Activated CD4-positive, alpha-beta T cell treated with anti-CD3 and anti-CD28 coated beads for 1 hour (primary cell): Measurements from ENCODE around the gene GNA12.

ENCODE experiments used
- DNase-seq: peaks from one replicate; pipeline ENCODE4 v3.0.0-alpha.2; 2020

The GNA12 gene, protein sequence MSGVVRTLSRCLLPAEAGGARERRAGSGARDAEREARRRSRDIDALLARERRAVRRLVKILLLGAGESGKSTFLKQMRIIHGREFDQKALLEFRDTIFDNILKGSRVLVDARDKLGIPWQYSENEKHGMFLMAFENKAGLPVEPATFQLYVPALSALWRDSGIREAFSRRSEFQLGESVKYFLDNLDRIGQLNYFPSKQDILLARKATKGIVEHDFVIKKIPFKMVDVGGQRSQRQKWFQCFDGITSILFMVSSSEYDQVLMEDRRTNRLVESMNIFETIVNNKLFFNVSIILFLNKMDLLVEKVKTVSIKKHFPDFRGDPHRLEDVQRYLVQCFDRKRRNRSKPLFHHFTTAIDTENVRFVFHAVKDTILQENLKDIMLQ

DNA sequence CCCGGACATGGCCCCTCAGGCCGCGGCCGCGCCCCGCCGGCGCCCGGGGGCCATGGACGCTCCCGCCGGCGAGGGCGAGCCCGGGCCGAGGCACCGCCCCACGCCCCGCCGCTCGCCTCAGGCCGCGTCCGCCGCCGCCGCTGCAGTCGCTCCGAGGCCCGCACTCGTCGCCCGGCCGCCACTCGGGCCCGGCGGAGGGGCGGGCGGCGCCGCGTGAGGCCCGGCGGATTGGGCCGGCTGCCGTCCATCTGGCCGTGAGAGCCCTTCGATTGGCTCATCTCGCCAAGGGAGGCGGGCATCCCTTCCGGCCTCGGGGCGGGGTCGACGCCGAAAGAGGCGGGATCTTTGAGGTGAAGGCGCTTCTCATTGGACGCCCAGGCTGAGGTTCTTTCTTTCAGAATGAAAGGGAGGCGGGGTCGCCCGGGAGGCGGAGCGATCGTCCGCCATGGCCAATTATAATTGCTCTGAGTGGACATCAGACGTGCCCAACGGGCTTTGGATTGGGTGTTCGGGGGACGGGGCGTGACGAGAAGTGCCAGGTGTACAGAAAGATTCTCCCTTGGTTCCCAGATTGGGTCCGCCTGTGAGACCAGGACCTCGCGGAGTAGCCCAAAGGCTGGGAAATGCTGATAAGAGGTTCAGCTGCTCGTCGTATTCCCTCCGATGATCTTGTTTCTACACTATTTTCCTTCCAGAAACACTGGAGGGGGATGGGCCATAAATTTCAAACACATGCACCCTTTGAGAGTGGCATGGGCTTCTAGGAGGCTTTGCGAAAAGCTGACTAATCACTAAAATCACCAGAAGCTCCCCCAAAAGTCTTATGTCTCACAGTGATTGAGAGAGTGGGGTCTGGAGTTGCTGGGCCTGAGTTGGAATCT, at the start of gene GNA12:
Gene GNA12, minus strand, starts transcription at position 156 of the 881 bp plus-strand sequence. Its CDS starts 147 bp downstream, at position 9.
- peak; percentile 97 for DNase-seq

DNA sequence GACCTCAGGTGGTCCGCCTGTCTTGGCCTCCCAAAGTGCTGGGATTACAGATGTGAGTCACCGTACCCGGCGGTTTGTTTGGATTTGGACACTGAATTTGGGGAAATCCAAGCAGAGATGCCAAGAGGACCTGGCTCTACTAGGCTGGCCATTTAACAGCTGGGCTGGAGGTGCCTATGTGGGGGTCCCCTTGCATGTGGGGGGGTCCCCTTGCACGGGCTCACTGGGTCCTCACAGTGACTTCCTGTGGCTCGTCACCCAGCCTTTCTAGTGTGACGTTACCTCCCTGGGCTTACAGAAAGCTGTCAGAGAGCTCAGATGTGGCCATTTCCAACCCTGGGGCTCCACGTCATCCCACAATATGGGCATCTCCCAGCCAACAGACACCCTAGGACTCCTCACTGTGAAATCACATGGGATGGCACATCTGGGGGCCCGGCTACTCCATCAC, 49.3 kb upstream of the GNA12 start:
- no peak for DNase-seq

- DNase-seq: no peak
Observed at GRCh38 chr7:2892549-2892948, 48.4 kb upstream of the GNA12 start.

GRCh38 chr7:2887816-2888215, 43.7 kb upstream of the GNA12 start:
- no peak for DNase-seq

DNA sequence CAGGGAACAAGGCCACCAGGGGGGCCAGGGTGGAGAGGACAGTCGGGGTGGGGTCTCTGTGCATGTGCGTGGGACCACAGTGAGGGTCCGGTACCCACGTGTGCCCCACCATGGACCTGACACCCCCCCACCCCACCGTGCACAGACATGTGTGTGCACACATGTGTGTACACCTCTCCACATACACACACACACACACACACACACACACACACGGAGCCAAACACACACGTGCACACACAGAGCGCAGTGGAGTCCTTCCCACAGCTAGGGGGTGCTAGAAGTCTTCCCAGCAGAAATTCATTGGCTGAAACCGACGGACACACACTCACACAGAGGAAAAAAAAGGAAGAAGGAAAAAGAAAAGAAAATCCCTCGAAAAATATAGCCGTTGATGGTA, 42.8 kb upstream of the GNA12 start:
- no peak for DNase-seq

DNA sequence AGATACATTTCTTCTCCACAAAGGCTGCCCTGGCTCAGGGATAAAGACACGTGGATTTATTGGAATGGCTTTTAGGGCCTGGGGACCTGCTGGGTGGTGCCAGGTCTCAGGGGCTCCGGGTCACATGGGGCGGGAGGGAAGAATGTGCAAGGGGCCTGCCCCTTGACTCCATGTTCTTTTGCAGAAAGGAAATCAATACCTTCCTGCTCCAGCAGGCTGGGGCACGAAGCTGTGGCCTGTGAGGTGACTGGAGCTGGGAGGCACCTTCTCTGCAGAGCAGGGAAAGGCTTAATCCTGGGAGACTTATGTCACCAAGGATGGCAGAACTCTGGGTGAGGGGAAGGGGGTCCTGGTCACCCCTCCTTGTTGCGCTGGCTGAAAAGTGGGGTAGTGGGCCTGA, 42.3 kb upstream of the GNA12 start:
- no peak for DNase-seq

- no peak for DNase-seq
Observed at GRCh38 chr7:2884161-2884560, 40.1 kb upstream of the GNA12 start.

- DNase-seq: no peak
Observed at GRCh38 chr7:2883101-2883500, 39.0 kb upstream of the GNA12 start.

GRCh38 chr7:2882111-2882510, 38.0 kb upstream of the GNA12 start:
- DNase-seq: no peak

DNA sequence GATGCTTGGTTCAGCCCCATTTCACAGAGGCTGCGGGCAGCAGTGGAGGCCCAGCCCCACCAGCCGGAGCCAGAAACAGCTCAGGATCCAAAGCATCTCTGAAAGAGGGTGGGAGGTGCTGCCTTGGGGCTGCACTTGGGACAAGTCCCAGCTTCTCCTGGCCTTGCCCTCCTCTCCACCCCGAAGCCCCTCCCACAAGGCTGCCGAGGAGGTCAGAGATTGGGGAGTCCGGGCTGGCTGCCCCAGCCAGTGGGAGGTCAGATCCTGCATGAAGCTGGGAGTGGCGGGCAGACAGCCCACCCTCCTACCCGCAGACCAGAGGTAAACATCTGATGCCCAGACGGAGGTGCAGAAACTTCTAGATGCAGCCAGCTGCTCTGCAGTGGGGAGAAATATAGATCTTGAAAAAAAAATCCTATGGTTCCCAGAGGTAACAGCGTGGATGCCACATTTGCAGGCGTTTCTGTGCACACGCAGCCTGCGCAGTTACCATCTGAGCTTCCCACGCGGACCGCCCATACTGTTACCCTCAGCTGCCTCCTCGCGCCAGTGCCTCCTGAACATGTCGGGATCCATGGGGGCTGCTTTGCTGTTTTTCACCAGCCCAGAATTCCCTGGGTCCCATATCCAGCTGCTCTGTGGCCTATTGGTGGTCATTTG, 36.9 kb upstream of the GNA12 start:
- no peak for DNase-seq

DNA sequence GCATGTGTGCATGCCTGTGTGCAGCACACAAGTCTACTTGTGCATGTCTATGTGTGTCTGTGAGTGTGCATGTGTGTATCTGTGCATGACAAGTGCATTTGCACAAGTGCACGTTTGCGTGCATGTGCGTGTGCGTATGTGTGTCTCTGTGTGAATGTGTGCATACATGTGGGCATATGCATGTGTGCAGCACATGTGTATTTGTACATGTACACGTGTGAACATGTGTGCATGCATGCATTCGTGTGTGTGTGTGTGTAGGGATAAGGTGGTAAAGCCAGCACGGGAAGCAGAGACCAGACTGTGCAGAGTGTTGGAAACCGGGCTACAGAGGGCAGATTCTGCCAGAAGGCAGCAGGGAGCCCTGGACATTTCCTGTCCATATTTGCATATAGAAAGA, 35.9 kb upstream of the GNA12 start:
- DNase-seq: no peak

DNA sequence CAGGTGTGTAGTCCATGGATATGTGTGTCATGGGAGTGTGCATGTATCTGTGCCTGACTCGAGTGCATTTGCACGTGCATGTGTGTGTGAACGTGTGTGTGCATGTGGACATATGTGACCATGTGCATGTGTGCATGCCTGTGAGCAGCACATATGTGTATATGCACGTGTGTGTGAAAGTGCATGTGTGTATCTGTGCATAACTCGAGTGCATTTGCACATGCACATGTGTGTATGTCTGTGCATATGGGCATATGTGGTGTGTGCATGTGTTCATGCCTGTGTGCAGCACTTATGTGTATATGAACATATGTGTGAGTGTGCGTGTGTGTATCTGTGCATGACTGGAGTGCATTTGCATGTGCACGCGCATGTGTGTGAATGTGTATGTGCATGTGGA, 35.2 kb upstream of the GNA12 start:
- DNase-seq: no peak

GRCh38 chr7:2878306-2878705, 34.2 kb upstream of the GNA12 start:
- DNase-seq: no peak

GRCh38 chr7:2876031-2876731, 32.1 kb upstream of the GNA12 start:
- DNase-seq: no peak

DNA sequence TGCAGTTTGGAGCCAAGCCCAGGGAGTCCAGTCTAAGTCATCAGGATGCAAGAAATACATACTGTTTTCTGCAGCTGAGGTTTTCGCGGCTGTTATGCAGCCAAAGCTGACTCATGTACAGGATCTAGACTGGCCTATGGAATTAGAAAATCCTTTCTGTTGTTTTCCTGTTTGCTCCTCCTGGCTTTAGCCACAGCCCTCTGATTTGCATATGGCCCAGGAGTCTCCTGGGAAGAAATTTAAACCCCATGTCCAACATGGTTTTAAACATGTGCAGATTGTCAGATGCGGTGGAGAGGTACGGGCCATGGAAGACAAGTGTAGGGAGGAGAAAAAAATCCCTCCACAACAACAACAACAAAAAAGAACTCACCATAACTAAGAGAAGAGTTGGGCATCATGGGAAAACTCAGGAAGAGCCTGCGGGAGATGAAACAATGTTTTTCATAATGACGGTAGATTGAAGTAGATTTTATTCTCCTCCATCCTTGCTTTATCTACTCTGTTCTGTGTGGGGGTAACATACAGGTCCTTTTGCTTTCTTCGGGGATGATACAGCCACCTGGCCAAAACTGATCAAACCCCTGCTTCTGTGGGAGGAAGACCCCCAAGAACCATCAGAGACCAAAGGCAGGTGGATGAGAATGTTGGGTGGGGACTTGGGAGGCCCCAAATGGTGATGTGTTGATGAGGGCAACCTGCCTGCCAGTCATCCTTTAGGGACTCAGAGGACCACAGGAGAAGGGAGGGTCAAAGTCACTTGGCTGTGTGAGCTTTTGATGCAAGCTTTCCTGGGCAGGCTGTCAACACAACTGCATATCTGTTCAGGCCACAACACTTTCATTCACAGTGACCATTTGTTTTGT, 29.8 kb upstream of the GNA12 start:
- no peak for DNase-seq

DNA sequence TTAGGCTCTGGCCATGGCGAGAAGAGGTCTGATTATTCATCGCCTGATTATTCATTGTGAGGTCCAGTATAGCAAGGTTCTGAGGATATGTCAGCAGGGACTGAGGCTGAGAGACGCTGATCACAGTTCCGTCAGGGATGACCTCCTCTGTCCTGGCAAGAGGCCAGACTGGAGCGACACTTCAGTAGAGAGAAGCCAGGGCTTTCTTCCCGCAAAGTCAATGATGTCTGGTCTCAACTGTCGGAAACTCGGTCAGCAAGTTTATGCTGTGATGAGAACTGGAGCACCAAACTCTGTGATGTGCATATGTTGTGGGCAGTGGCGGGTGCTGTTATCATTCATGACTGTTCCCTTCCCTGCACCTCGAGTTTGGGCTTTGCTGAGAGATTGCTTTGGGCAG, 29.0 kb upstream of the GNA12 start:
- DNase-seq: no peak

- DNase-seq: no peak
Observed at GRCh38 chr7:2872296-2872874, 28.3 kb upstream of the GNA12 start.

- peak; percentile 23 for DNase-seq
Observed at GRCh38 chr7:2870471-2870931, 26.4 kb upstream of the GNA12 start.

DNA sequence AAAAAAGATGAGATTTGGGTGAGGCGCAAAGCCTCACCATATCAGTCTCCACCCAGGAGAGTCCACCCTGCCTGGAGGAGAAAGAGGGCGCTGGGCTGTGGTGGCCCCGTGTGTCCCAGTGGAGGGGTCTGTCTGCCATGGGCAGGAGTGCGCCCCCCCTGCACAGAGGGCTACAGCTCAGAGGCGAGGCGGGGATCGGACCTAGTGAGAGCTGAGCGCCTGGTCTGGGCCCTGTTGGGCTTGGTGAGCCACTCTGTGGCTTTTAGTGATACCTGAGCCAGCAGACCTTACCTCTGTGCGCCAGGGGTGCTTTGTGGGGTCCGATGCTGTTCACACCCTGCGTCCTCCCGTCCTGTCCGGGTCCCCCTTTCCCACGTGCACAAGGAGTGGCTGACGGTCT, 25.9 kb upstream of the GNA12 start:
- no peak for DNase-seq

GRCh38 chr7:2866601-2867000, 22.5 kb upstream of the GNA12 start:
- DNase-seq: no peak

DNA sequence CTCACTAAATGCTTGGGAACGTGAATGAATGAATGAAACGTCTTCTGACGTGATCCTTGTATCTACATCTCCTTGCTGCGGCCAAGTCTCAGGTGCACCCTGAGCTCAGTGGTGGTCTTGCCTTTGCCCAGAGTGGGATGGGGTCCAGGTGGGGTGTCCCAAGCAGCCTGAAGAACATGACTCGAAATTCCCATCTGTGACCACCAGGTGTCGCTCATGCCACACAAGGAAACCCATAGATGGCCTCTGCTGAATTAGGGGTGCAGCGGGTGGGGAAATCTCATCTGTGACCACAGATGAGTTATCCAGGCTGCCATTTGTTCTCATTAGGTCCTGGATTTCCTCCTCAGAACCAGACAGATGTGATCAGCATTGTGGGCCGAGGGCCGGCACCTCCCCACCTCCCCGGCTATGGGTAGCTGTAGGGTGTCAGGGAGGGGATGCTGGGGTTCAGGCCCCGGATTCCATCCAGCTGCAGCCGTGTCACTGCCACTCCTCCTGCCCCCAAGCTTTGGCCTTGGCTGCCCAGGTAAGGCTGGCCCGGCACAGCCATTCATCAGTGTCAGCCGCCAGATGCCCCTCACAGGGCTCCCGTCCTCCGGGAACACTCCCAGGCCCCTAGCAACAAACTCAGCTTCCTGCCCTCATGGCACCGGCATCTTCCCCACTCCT, 21.0 kb upstream of the GNA12 start:
- DNase-seq: peak; percentile 63
